Adrenal gland (tissue), 12 donors: ENCODE data around the gene FAM200C. TPM values are rescaled to one million over a fixed set of nuclear protein-coding genes. Genes with fewer than 3 reads are reported as not detected.

Source experiments
- DNase-seq, 7 donors: peaks; one replicate each; pipeline ENCODE4 v3.0.0-alpha.2; 2019 to 2020
- H3K27ac ChIP-seq, 5 donors: fragments of 200-600 bp; sonication (generic) in 4 of 5; 1 replicate in 3 of 5; 2 replicates in 2 of 5; pipeline versions ENCODE4 v1.5.1 to v1.8.0; 2016 to 2020; ENCODE audit warnings: mild to moderate bottlenecking in 1 of 5
- H3K27me3 ChIP-seq: fragments of 200-600 bp; 2 replicates; pipeline ENCODE4 v1.8.0; 2021
- H3K36me3 ChIP-seq, 2 donors: fragments of 200-600 bp; replicated peaks in 1 of 2; 1 replicate in 1 of 2; 2 replicates in 1 of 2; pipeline versions ENCODE4 v1.5.1 to v1.8.0; 2018 to 2022
- H3K4me1 ChIP-seq, 2 donors: fragments of 200-600 bp; replicated peaks in 1 of 2; 1 replicate in 1 of 2; 2 replicates in 1 of 2; pipeline versions ENCODE4 v1.5.1 to v1.8.0; 2018 to 2021
- H3K4me3 ChIP-seq, 4 donors: fragments of 200-600 bp; sonication (generic) in 3 of 4; one replicate each; pipeline ENCODE4 v1.5.1; 2016 to 2018
- H3K9me3 ChIP-seq, 3 donors: fragments of 200-600 bp; sonication (generic) in 1 of 3; replicated peaks in 1 of 3; 1 replicate in 2 of 3; 2 replicates in 1 of 3; pipeline versions ENCODE4 v1.5.1 to v1.8.0; 2016 to 2021
- CTCF ChIP-seq, 6 experiments: fragments of 450-650 bp in 4 of 6; fragments of 200-600 bp in 2 of 6; sonication (generic) in 1 of 6; IDR thresholded peaks; 1 replicate in 5 of 6; 2 replicates in 1 of 6; pipeline versions ENCODE4 v1.5.1 to v1.8.0; 2016 to 2021; ENCODE audit warnings: antibody characterized with exemption in 6 of 6, mild to moderate bottlenecking in 2 of 6, moderate library complexity in 1 of 6
- POLR2A ChIP-seq, 2 donors: fragments of 450-650 bp; IDR thresholded peaks; one replicate each; pipeline ENCODE4 v1.6.1; 2017; ENCODE audit warnings: antibody characterized with exemption in 2 of 2, mild to moderate bottlenecking in 2 of 2, moderate library complexity in 1 of 2
- WGBS, 4 donors: extraction: QIAGEN DNeasy Blood & Tissue Kit in 2 of 4; methylation state at CpG; one replicate each; pipeline versions ENCODE4 v1.1.5 to v1.1.7; 2013 to 2017; 5-methylcytosine and 5-hydroxymethylcytosine counted together
- intact Hi-C, 2 donors: fragments of 100-400 bp; cut with DNase I; formaldehyde crosslinking; loops; one replicate each; pipeline versions ENCODE4 v1.14.1 to v1.15.0; 2022 to 2023
- polyA plus RNA-seq, 3 donors: library from polyadenylated mRNA; stranded (reverse); fragments of 200-250 nt in 2 of 3; fragments of 350-450 nt in 1 of 3; fragmentation: Illumina TruSeq in 1 of 3; extraction: RNeasy Lipid Tissue Mini Kit (QIAGEN cat#74804) in 1 of 3; gene quantifications; one replicate each; pipeline ENCODE4 v1.2.3, GENCODE V29; 2013 to 2014
- total RNA-seq, 9 donors: library from RNA; depleted of rRNA in 4 of 9; stranded (reverse); fragments of >200 nt in 4 of 9; fragments of 120-200 nt in 1 of 9; fragmentation: NEBNext Ultra II Directional in 1 of 9; extraction: Animal tissue kit (Norgen Biotek cat#: 25700) in 1 of 9; gene quantifications; one replicate each; pipeline versions ENCODE4 v1.1.0 to v1.2.4, GENCODE V29; 2013 to 2023
- donor health status: healthy with polysubstance abuse.
- donor health status: Bipolar disorder and iron deficiency.
- donor health status: DM: yes; HTN: yes; CAD: no.
- donor health status: DM: no; HTN: no; CAD: no.
- donor health status: DM: no; HTN: no; CAD: no.
- donor health status: DM: yes; HTN: yes; CAD: no.

FAM200C gene
- total and polyA plus RNA-seq, 12 donors, result 0.42 to 9.0 (median 5.2) TPM

- no peak overlapping the region for H3K27ac ChIP-seq
- DNase-seq, result no peak
- no peak overlapping the region for H3K4me3 ChIP-seq
- no peaks in the 10 kb centered on the region for H3K4me1 ChIP-seq
- intact Hi-C loops, result loop anchor here in 1 of 2 donors (5.0 kb wide), 1 partner anchor 363 kb away; no protein-coding TSS in a partner anchor
- peaks cover 0 to 4% (median 0%) of the 10 kb centered on the region in 3 donors for H3K9me3 ChIP-seq
- no peaks in the 10 kb centered on the region for H3K27me3 ChIP-seq
- TF ChIP-seq POLR2A (IDR thresholded peaks at IDR 0.05), result no peak
- TF ChIP-seq CTCF (IDR thresholded peaks at IDR 0.05), result no peak
- H3K36me3 ChIP-seq, result no peaks in the 10 kb centered on the region
Measured at GRCh38 chr5:160385496-160385895, 14.4 kb downstream of the FAM200C start.

GRCh38 chr5:160384681-160385080 is 15.2 kb downstream of the FAM200C start:
- Histone ChIP-seq H3K4me3 (no peak overlapping the region), H3K27me3 (no peaks in the 10 kb centered on the region), H3K9me3 (peaks cover 0 to 4% (median 0%) of the 10 kb centered on the region in 3 donors), H3K27ac (no peak overlapping the region), H3K4me1 (no peaks in the 10 kb centered on the region), H3K36me3 (no peaks in the 10 kb centered on the region)
- WGBS, 4 donors, result 91 to 100% (median 100%) methylated on average over 1 of the region's 1 CpG
- TF ChIP-seq CTCF (IDR thresholded peaks at IDR 0.05) (no peak), POLR2A (IDR thresholded peaks at IDR 0.05) (no peak)
- DNase-seq, result no peak
- intact Hi-C loops, result loop anchor here in 1 of 2 donors (5.0 kb wide), 1 partner anchor 362 kb away; no protein-coding TSS in a partner anchor

GRCh38 chr5:160382346-160382745 is 17.5 kb downstream of the FAM200C start:
- Histone ChIP-seq H3K27me3 (no peaks in the 10 kb centered on the region), H3K9me3 (peaks cover 0 to 4% (median 0%) of the 10 kb centered on the region in 3 donors), H3K27ac (no peak overlapping the region), H3K36me3 (no peaks in the 10 kb centered on the region), H3K4me3 (no peak overlapping the region), H3K4me1 (no peaks in the 10 kb centered on the region)
- no peak for TF ChIP-seq CTCF (IDR thresholded peaks at IDR 0.05)
- no peak for TF ChIP-seq POLR2A (IDR thresholded peaks at IDR 0.05)
- no peak for DNase-seq
- intact Hi-C loops, result no loop called here
- 58 to 70% (median 67%) methylated on average over 3 of the region's 3 CpGs for WGBS, 4 donors

GRCh38 chr5:160380041-160380440 is 19.8 kb downstream of the FAM200C start:
- no peak for TF ChIP-seq CTCF (IDR thresholded peaks at IDR 0.05)
- no peak for TF ChIP-seq POLR2A (IDR thresholded peaks at IDR 0.05)
- Histone ChIP-seq H3K4me1 (no peaks in the 10 kb centered on the region), H3K36me3 (no peaks in the 10 kb centered on the region), H3K9me3 (no peaks in the 10 kb centered on the region), H3K4me3 (no peak overlapping the region), H3K27me3 (no peaks in the 10 kb centered on the region), H3K27ac (no peak overlapping the region)
- no peak for DNase-seq
- 71 to 84% (median 76%) methylated on average over 2 of the region's 2 CpGs for WGBS, 4 donors
- intact Hi-C loops, result no loop called here
